ENCODE data around the gene BCL3.

Gene BCL3, protein sequence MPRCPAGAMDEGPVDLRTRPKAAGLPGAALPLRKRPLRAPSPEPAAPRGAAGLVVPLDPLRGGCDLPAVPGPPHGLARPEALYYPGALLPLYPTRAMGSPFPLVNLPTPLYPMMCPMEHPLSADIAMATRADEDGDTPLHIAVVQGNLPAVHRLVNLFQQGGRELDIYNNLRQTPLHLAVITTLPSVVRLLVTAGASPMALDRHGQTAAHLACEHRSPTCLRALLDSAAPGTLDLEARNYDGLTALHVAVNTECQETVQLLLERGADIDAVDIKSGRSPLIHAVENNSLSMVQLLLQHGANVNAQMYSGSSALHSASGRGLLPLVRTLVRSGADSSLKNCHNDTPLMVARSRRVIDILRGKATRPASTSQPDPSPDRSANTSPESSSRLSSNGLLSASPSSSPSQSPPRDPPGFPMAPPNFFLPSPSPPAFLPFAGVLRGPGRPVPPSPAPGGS

DNA sequence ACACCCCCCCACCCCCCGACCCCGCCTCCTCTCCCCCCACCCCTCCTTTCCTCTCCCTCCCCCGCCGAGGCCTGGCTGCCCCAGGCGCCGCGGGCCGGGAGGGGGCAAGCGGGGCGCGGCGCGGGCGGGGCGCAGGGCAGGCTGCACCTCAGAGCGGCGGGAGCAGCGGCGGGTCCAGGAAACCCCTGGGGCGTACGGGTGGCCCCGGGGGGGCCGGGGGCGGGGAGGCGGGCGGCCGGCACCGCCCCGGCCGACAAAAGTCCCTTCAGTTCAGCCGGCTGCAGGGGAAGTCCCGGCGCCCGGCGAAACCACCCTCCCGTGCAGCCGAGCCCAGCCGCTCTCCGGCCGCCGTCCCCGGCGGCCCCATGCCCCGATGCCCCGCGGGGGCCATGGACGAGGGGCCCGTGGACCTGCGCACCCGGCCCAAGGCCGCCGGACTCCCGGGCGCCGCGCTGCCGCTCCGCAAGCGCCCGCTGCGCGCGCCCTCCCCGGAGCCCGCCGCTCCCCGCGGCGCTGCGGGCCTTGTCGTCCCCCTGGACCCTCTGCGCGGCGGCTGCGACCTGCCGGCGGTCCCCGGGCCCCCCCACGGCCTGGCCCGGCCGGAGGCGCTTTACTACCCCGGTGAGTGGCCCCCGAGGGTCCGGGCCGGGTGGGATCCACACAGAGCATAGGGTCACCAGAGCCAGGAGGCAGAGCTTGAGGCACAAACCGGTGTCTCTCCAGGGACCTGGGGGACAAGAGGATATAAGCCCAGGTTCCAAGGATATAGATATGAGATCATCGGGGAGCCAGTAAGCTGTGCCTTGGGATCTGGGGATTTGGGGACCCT lies at the start of gene BCL3:
Gene BCL3 (plus strand): TSS at position 283 of the 829 bp plus-strand sequence. CDS start 83 bp downstream, at position 366.
- TF ChIP-seq GATA3 (IDR thresholded peaks at IDR 0.05; ENCODE audit: low read depth, low read length) (no peak), GATA2 (IDR thresholded peaks at IDR 0.05; ENCODE audit: low read depth, low read length) (no peak)

DNA sequence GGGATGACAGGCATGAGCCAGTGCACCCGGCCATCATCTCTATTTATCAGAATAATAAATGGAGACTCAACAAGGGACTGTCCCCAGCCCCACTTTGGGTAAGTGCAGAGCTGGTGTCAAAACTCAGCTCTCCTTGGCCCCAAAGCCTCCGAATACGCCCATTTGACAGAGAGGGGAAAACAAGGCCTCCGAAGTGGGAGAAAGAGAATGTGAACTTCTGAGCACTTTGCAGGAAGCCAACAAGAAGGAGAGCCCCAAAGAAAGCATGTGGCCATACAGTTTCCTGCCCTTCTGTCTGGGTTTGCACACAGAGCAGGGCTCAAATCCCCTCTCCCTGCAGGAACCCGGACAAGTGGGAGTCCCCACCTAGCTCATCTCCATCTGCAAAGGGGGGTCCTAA lies 48.0 kb upstream of the BCL3 start:
- TF ChIP-seq GATA2 (IDR thresholded peaks at IDR 0.05; ENCODE audit: low read depth, low read length) (no peak), GATA3 (IDR thresholded peaks at IDR 0.05; ENCODE audit: low read depth, low read length) (no peak)

GRCh38 chr19:44701228-44701627 lies 47.3 kb upstream of the BCL3 start:
- TF ChIP-seq GATA2 (IDR thresholded peaks at IDR 0.05; ENCODE audit: low read depth, low read length) (no peak), GATA3 (IDR thresholded peaks at IDR 0.05; ENCODE audit: low read depth, low read length) (no peak)

DNA sequence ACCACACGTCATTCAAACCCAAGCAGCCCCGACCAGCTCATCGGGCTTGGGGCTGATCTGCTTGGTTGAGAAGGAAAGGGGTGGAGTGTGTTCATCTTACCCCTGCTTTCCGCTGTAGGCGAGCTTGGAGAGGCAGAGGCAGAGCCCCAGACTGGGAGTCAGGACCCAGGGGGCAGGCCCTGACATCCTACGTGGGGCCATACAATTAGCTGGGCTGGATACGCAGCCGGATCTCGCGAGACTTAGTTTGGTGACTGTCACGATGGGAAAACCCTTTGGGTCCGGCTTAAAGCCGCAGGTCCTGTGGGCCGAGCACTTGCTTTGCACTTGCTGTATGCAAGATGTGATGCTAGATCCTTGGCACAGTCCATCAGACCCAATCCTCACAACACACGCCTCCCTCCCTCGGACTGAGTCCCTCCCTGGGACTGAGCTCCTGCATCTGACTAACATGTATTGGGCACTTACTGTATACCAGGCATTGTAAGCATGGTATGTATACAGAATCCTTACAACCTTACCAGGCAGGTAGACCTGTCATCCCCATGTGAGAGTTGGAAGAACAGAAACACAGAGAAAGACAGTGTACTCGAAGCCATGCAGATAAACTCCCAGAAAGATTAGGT lies 45.8 kb upstream of the BCL3 start:
- TF ChIP-seq GATA2 (IDR thresholded peaks at IDR 0.05; ENCODE audit: low read depth, low read length) (no peak), GATA3 (IDR thresholded peaks at IDR 0.05; ENCODE audit: low read depth, low read length) (no peak)

GRCh38 chr19:44703336-44704078 lies 45.0 kb upstream of the BCL3 start:
- no peak for TF ChIP-seq GATA2 (IDR thresholded peaks at IDR 0.05; ENCODE audit: low read depth, low read length)
- TF ChIP-seq GATA3 (IDR thresholded peaks at IDR 0.05; ENCODE audit: low read depth, low read length) = no peak

DNA sequence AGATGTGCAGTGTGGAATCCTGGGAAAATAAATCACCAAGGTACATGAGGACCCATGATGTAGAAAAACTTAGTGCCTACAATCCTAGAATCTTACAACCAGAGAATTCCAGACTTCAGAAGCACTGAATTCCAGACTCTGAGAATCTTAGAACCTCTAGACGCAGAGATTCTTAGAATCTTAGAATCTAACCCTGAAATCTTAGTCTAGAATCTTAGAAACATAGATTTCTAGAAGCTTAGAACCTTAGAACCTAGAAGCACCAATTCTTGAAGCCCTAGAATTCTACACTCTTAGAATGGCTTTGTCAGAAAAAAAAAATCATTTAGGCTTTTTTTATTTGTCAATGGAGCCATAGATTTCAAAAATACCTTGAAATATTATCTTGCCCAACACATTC lies 43.5 kb upstream of the BCL3 start:
- TF ChIP-seq GATA2 (IDR thresholded peaks at IDR 0.05; ENCODE audit: low read depth, low read length) = no peak
- no peak for TF ChIP-seq GATA3 (IDR thresholded peaks at IDR 0.05; ENCODE audit: low read depth, low read length)

- TF ChIP-seq GATA2 (IDR thresholded peaks at IDR 0.05; ENCODE audit: low read depth, low read length) = no peak
These were observed 43.0 kb upstream of the BCL3 start for GRCh38 chr19:44705502-44706010.

GRCh38 chr19:44706506-44707236 lies 41.8 kb upstream of the BCL3 start:
- TF ChIP-seq GATA3 (IDR thresholded peaks at IDR 0.05; ENCODE audit: low read depth, low read length) (no peak), GATA2 (IDR thresholded peaks at IDR 0.05; ENCODE audit: low read depth, low read length) (no peak)

DNA sequence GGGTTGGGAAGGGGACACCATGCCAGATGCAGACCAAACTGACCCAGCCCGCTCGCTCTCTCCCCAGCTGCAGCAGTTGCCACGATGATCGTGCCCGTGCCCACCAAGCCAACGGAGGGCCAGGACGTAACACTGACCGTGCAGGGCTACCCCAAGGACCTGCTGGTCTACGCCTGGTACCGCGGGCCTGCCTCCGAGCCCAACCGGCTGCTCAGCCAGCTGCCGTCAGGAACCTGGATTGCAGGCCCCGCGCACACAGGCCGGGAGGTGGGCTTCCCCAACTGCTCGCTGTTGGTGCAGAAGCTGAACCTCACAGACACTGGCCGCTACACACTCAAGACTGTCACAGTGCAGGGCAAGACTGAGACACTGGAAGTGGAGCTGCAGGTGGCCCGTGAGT lies 40.7 kb upstream of the BCL3 start:
- TF ChIP-seq GATA3 (IDR thresholded peaks at IDR 0.05; ENCODE audit: low read depth, low read length) (no peak), GATA2 (IDR thresholded peaks at IDR 0.05; ENCODE audit: low read depth, low read length) (no peak)

- TF ChIP-seq GATA3 (IDR thresholded peaks at IDR 0.05; ENCODE audit: low read depth, low read length) (no peak), GATA2 (IDR thresholded peaks at IDR 0.05; ENCODE audit: low read depth, low read length) (no peak)
These were observed 39.6 kb upstream of the BCL3 start for GRCh38 chr19:44708940-44709339.

GRCh38 chr19:44710483-44710882 lies 38.0 kb upstream of the BCL3 start:
- no peak for TF ChIP-seq GATA2 (IDR thresholded peaks at IDR 0.05; ENCODE audit: low read depth, low read length)

DNA sequence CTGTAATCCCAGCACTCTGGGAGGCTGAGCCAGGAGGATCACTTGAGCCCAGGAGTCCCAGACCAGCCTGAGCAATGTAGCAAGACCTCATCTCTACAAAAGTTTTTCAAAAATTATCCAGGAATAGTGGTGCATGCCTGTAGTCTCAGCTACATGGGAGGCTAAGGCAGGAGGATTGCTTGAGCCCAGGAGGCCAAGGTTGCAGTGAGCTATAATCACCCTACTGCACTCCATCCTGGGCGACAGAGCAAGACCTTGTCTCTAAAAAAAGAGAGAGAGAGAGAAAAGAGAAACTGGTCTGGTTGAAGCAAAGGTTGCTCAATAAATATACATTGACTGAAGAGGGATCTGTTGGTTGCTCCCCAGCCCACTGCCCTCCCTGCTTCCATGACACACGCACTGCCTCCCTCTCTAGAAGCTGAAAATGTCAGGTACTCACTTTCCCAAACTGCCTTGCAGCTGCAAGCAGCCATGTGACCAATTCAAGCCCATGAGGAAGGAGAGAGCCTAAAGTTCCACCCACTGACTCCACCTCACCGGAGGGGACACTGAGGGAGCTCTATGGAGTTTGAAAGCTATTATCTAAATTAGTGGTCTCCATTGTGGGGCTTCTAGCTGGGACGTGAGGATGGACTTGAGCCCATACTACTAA lies 35.5 kb upstream of the BCL3 start:
- TF ChIP-seq GATA2 (IDR thresholded peaks at IDR 0.05; ENCODE audit: low read depth, low read length) = no peak
- TF ChIP-seq GATA3 (IDR thresholded peaks at IDR 0.05; ENCODE audit: low read depth, low read length) = no peak

Data from SH-SY5Y (cell line).